Activated CD8-positive, alpha-beta memory T cell treated with anti-CD3 and anti-CD28 coated beads, Interleukin-2, amount 50 U/mL, for 1 hour (primary cell): ENCODE results near the gene FAM89B.
A peak's percentile ranks its signal among the peaks of the same experiment; 100 is the strongest.

ENCODE experiments used
- DNase-seq: peaks from one replicate; pipeline ENCODE4 v3.0.0-alpha.2; 2020; ENCODE audit errors: extremely low read depth

The FAM89B gene

DNA sequence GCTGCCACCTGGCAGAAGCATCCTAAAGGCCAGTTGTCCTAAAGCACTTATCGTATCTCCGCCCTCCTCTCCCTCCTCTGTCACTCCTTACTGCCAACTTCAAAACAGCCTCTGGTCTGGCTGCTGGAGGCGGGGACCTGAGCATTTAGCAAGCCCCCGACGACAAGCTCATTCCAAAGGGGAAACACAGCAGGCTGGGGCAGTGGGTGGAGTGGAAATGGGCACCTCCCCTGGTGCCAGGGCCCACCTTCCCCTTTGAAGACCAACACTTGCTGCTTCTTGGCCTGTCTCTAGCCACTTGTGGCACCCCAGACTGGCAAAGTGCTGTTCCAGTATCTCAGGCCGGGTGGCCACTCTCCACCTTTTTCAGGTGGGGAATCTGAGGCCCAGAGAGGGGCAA lies 38.1 kb downstream of the FAM89B start:
- no peak for DNase-seq

DNA sequence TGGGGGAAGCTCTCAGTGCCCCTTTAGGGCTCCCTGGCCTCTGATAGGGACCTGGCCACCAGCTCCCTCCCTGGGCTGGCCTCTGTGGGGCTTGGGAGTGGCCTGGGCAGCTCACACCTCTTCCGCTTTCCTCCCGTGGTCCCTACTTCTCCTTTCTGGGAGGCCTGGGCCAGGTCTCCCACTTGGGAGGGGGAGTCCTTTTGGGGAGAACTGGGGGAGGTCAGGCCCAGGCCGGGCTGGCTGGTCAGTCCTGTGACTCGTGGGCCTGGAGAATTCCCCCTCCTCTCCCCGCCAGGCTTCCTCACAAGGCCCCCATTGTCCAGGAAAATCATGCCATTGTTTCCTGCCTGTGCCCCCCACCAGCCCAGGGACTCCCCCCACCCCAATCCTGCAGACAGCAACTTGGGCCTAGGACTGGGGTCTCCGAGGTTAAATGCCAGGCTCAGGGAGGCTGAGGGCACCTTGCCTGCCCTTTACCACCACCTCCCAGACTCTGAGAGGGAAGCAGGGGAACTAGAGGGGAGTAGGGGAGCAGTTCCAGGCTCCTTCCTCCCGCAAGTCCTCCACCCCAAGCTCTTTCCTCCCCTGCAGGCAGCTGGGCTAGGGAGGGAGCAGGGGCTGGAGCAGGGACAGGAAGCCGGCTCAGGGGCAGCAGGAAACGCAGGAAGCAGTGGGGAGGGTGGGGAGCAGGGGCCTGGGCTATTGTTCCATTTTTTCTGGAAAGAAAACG lies 38.9 kb downstream of the FAM89B start:
- no peak for DNase-seq

GRCh38 chr11:65611758-65612603 lies 39.6 kb downstream of the FAM89B start:
- DNase-seq, result no peak

GRCh38 chr11:65612691-65613090 lies 40.4 kb downstream of the FAM89B start:
- no peak for DNase-seq

GRCh38 chr11:65613091-65613928 lies 41.0 kb downstream of the FAM89B start:
- no peak for DNase-seq

- DNase-seq, result peak; percentile 100
Observed at GRCh38 chr11:65615229-65615949, 43.1 kb downstream of the FAM89B start, which contains the start of gene PCNX3. Gene PCNX3, plus strand, starts transcription at chr11:65615776. Its CDS starts 536 bp downstream, at chr11:65616312.

DNA sequence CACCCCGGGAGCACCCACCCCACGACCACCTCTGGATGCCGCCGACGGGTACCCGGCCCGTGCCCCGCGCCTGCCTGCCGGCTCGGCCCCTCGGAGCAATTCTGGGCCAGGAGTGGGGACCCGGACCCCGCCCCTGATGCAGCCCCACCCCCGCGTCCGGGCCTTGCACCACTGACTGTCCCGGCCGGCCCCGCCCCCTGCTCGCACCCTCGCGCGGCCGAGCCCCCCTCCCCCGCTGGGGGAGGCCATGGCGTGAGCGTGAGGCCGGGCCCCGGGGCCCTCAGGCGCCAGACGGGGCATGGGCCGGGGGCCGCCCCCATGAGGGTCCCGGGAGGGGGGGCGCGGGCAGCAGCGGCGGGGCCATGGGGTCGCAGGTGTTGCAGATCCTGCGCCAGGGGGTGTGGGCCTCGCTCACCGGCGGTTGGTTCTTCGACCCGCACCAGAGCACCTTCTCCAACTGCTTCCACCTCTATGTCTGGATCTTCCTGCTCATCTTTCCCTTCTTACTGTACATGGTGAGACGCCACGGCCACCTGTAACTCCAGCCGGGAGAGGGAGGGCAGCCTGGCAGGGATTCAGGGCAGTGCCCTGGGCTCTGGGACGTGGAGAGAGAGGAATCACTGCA lies 43.7 kb downstream of the FAM89B start:
- DNase-seq, result no peak

- DNase-seq, result no peak
Observed at GRCh38 chr11:65616575-65617001, 44.2 kb downstream of the FAM89B start.

DNA sequence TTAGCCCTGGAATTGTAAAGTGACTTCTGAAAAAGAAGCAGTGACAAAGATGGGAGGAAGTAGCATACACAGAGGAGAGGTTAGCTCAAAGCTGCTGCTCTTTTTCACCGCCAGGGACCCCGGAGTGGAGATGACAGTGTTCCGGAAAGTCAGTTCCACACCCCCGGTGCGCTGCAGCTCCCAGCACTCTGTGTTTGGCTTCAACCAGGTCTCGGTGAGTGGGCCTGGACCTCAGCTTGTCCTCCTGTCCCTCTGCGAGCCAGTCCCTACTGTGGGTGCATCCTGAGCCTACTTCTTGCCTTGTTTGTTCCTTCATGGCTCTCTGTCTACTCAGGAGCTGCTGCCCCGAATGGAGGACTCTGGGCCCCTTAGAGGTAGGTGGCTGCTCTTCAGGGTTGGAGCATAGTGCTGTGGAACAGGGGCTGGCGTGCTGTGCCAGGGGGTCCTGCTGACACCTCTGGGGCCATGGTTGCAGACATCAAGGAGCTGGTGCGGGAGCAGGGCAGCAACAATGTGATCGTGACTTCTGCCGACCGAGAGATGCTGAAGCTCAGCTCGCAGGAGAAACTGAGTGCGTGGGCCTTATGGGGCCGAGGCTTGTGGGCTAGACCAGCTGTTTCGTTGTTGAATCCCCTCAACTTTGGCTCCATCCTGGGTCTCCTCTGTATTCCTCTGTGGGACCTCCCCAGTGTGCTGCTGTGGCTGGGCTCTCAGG lies 45.0 kb downstream of the FAM89B start:
- no peak for DNase-seq

- no peak for DNase-seq
Observed at GRCh38 chr11:65617990-65618751, 45.8 kb downstream of the FAM89B start.

DNA sequence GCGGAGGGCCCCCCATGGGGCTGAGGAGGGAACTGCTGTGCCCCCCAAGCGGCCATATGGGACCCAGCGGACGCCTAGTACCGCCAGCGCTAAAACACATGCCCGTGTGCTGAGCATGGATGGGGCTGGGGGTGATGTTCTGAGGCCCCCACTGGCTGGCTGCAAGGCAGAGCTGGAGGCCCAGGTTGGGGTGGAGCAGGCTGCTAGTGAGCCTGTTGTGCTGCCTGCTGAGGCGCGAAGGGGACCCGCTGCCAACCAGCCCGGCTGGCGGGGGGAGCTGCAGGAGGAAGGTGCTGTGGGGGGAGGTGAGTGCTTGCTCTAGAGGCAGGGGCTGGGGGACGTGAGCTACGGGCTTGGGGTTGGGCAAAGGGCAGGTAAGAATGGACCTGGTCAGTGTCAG lies 46.4 kb downstream of the FAM89B start:
- no peak for DNase-seq

- no peak for DNase-seq
Observed at GRCh38 chr11:65619281-65619928, 47.1 kb downstream of the FAM89B start.

- DNase-seq, result no peak
Observed at GRCh38 chr11:65620666-65621065, 48.3 kb downstream of the FAM89B start.

DNA sequence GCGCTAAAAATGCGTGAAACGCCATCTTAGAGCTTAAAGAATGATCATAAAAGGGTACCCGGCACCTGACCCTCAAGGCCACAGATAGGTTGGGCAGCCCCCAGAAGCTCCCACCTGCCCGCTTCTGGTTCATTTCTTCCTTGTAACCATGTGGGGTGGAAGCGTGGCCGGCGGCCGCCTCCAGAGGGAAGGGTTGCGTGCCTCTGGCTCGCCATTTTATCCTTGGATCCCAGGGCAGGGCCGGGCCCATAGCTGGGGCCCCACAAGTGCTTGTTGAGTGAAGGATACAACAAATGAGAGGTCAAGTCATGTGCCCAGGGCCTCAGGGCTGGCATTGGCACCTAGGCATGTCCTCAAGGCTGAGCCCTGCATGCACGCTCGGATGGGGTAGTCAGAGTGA lies 49.1 kb downstream of the FAM89B start:
- DNase-seq, result no peak

- DNase-seq, result no peak
Observed at GRCh38 chr11:65622011-65622410, 49.7 kb downstream of the FAM89B start.

DNA sequence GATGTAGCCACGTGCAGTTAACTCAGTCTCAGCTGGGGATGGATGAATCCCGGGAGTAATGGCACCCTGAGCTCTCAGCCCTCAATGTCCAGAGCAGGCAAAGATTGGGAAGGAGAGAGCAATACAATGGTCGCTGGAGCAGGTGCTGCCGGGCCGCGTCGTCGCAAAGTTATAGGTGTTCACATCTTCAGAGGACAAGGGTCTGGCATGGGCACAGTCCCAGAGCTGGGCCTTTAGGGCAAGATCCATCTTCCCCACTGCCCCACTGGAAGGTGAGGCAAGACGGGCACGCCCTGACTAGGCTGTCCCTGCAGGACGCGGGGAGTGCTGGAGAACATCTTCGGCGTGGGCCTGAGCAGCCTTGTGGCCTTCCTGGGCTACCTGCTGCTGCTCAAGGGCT lies 50.8 kb downstream of the FAM89B start:
- DNase-seq, result no peak
